AG04449 (cell line): ENCODE data around the gene CALCB.

Experiments used
- CTCF ChIA-PET: fragments of 350-600 bp; formaldehyde crosslinking; extraction: SDS; loops from one replicate; lab custom pipeline; 2021; ENCODE audit warnings: antibody characterized with exemption; lab: Yijun Ruan, JAX
- POLR2A ChIA-PET: fragments of 400-600, 350-600 bp; formaldehyde crosslinking; extraction: SDS; loops from one replicate; lab custom pipeline; 2020; ENCODE audit warnings: antibody characterized with exemption, inconsistent platforms; lab: Yijun Ruan, JAX
- DNase-seq: peaks from one replicate; pipeline ENCODE4 v3.0.0-alpha.2; 2010; ENCODE audit warnings: low read depth, low spot score
- H3K4me3 ChIP-seq: 2 replicates; pipeline ENCODE4 v1.5.1; 2011; ENCODE audit warnings: low read depth, mild to moderate bottlenecking, control low read depth, low read length
- CTCF ChIP-seq: IDR thresholded peaks from one replicate; pipeline ENCODE4 v1.5.1; 2011; ENCODE audit warnings: mild to moderate bottlenecking, moderate library complexity, low read length, control low read depth, inconsistent platforms; ENCODE audit not compliant: insufficient read depth; ENCODE audit errors: missing control alignments

The CALCB gene

GRCh38 chr11:15072551-15073143, 746 bp upstream of the CALCB start:
- H3K4me3 ChIP-seq, result no peak overlapping the region
- DNase-seq, result no peak
- ChIA-PET POLR2A (no interaction called here), CTCF (interaction anchor here (0.7 to 7.2 kb wide), 5 partner anchors 19 to 165 kb away, joined by 3 to 110 read pairs (median 3); no protein-coding TSS in a partner anchor)
- TF ChIP-seq CTCF, result no peak

GRCh38 chr11:15074206-15075161, 1.1 kb downstream of the CALCB start:
- DNase-seq, result no peak
- H3K4me3 ChIP-seq, result peak overlapping the region; percentile 29; the same call in 1 of the 2 replicates
- ChIA-PET CTCF (interaction anchor here (0.9 to 7.2 kb wide), 25 partner anchors 8 to 298 kb away, joined by 3 to 110 read pairs (median 4); no protein-coding TSS in a partner anchor), POLR2A (no interaction called here)
- peak; percentile 82 for TF ChIP-seq CTCF

GRCh38 chr11:15075162-15075526, 1.8 kb downstream of the CALCB start:
- DNase-seq, result no peak
- CTCF ChIA-PET, result interaction anchor here (0.9 to 7.2 kb wide), 21 partner anchors 14 to 298 kb away, joined by 3 to 110 read pairs (median 4); no protein-coding TSS in a partner anchor
- H3K4me3 ChIP-seq, result no peak overlapping the region
- no peak for TF ChIP-seq CTCF
- POLR2A ChIA-PET, result no interaction called here

- ChIA-PET CTCF (interaction anchor here (1.0 to 3.9 kb wide), 5 partner anchors 10 to 117 kb away, joined by 3 to 26 read pairs (median 3); partner anchors contain the start of gene CALCB), POLR2A (no interaction called here)
- no peak for TF ChIP-seq CTCF
- DNase-seq, result no peak
- no peak overlapping the region for H3K4me3 ChIP-seq
Measured at GRCh38 chr11:15091175-15091574, 17.8 kb downstream of the CALCB start.

GRCh38 chr11:15091625-15092024, 18.2 kb downstream of the CALCB start:
- TF ChIP-seq CTCF, result no peak
- DNase-seq, result no peak
- ChIA-PET CTCF (interaction anchor here (1.0 to 3.9 kb wide), 4 partner anchors 9 to 68 kb away, joined by 3 to 26 read pairs (median 4); partner anchors contain the start of gene CALCB), POLR2A (no interaction called here)
- H3K4me3 ChIP-seq, result no peak overlapping the region
